ENCODE data around the gene SLC12A4. TPM values are rescaled to one million over a fixed set of nuclear protein-coding genes. Genes with fewer than 3 reads are reported as not detected.
A peak's percentile ranks its signal among the peaks of the same experiment; 100 is the strongest.
"Not testable (repeated sequence)": the region's sequence is repeated elsewhere in the genome, so short reads cannot be mapped to it uniquely, and the experiment has no call there.

The SLC12A4 gene
- total RNA-seq, result 10 to 100 TPM; 43.9 to 48.7 TPM

DNA sequence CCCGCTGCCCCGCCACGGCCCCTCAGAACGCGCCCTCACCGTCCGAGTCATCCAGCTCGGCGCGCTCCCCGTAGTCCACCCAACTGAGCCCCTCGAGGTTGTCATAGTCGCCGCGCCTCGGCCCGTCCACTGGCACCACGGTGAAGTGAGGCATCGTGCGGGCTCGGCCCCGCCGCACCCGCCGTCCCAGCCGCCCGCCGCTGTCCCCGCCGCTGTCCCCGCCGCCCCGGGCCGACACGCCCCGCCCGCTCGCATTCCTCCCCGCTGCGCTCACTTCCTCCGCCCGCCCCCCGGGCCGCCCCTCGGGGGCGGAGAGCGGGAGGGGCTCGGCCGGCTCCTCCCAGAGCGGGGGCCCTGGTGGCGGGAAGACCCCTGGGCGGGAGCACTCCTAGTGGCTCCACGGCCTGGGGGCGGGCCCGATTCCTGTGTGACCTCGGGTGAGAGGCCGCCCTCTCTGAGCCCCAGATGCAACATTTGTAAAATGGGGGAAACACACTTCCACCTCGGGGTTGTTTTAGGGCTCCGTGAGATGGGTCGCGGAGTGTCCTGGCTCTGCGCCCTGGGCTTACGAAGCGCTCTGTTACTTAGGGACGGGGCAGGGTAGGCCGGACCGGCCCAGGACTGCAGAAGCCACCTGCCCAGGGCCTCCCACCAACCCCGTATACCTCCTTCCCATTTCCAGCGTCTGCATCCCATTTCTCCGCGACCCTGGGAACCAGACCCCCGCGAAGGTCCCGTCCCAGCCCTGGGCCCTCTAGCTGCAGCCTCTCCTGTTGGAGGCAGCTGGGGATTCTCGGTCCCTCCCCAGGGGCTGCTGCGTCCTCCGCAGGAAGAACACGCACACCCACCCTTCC is at the start of gene SLC12A4:
Gene SLC12A4 (minus strand): TSS at position 238 of the 854 bp plus-strand sequence. CDS start 84 bp downstream, at position 154.
- Mint-ChIP-seq H3K9me3 (no peaks in the 10 kb centered on the region), H3K27ac (peak within 1 kb of the TSS; percentile 99), H3K27me3 (no peaks in the 10 kb centered on the region), H3K4me3 (peak within 1 kb of the TSS; percentile 100), H3K36me3 (peaks cover 1% of the 10 kb centered on the region), H3K4me1 (peaks cover 22% of the 10 kb centered on the region)
- peak; percentile 96 for DNase-seq
- POLR2A ChIA-PET, result interaction anchor here (0.6 to 4.0 kb wide), 13 partner anchors 13 to 301 kb away, joined by 3 to 27 read pairs (median 3); partner anchors contain the start of gene PSMB10
- ATAC-seq (ENCODE audit: low read depth), result peak; percentile 91

DNA sequence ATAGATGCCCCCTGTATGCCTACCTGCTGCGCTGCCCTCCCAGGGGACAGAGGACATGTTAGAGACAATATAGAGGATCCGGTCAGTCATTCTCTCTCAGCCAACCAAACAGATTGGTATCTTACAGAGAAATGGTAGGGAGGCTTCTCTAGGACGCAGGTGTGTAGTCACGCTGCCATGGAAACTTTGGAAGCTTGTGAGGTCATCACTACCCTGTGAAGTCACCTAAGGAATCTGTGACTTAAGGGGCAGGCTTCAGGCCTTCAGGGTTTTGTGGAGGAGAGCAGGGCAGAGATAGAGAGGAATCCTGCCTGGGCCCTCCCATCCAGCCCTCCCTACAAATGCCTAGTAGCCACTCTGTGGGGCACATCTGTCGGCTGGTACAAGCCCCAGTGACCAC is 47.2 kb upstream of the SLC12A4 start, which contains the start of gene DPEP2NB:
Gene DPEP2NB (minus strand): TSS at position 231 of the 400 bp plus-strand sequence. CDS start 141 bp downstream, at position 90.
- Mint-ChIP-seq H3K27me3 (no peaks in the 10 kb centered on the region), H3K27ac (no peak within 1 kb of the TSS), H3K4me1 (peaks cover 8% of the 10 kb centered on the region), H3K36me3 (peaks cover 3% of the 10 kb centered on the region), H3K4me3 (no peak within 1 kb of the TSS), H3K9me3 (no peaks in the 10 kb centered on the region)
- no peak for DNase-seq
- ATAC-seq (ENCODE audit: low read depth), result no peak
- POLR2A ChIA-PET, result interaction anchor here (2.2 kb wide), 1 partner anchor 17 kb away, joined by 5 read pairs; the partner anchor contains the start of gene DPEP2

DNA sequence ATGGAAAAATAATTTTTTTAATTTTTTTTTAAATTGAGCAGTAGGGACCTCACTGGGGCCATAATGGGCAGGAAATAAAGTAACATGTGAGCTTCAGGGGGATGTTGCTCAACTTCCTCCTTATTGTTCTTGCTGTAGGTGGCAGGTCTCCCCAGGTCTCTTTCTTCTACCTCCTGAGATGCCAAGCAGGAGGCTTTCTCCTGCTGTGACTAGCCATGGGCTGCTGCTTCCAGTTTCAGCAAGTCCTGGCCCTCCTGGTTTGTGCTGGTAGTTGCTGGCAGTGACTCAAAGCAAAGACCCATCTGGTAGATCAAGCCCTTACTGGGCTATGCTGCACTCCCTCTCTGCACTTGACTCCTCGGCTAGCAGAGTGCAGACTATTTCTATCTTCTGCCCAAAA is 45.0 kb upstream of the SLC12A4 start:
- no peaks in the 10 kb centered on the region for H3K27me3 Mint-ChIP-seq
- ATAC-seq (ENCODE audit: low read depth), result peak; percentile 85
- peak overlapping the region; percentile 88 for H3K27ac Mint-ChIP-seq
- DNase-seq, result no peak
- POLR2A ChIA-PET, result interaction anchor here (0.6 to 2.3 kb wide), 5 partner anchors 10 to 77 kb away, joined by 3 to 14 read pairs (median 3); partner anchors contain the start of genes DDX28, DUS2 and PSMB10
- peaks cover 10% of the 10 kb centered on the region for H3K4me1 Mint-ChIP-seq
- no peak overlapping the region for H3K4me3 Mint-ChIP-seq
- H3K9me3 Mint-ChIP-seq, result no peaks in the 10 kb centered on the region
- no peaks in the 10 kb centered on the region for H3K36me3 Mint-ChIP-seq

- H3K4me3 Mint-ChIP-seq; POLR2A ChIA-PET; H3K27me3 Mint-ChIP-seq; H3K27ac Mint-ChIP-seq; H3K36me3 Mint-ChIP-seq; DNase-seq; ATAC-seq (ENCODE audit: low read depth); H3K9me3 Mint-ChIP-seq: not testable (repeated sequence)
- H3K4me1 Mint-ChIP-seq, result peaks cover 19% of the 10 kb centered on the region
Observed at GRCh38 chr16:68009872-68010271, 41.4 kb upstream of the SLC12A4 start.

- ATAC-seq (ENCODE audit: low read depth) (no peak), DNase-seq (no peak)
- Mint-ChIP-seq H3K36me3 (no peaks in the 10 kb centered on the region), H3K4me1 (peaks cover 20% of the 10 kb centered on the region), H3K27ac (no peak overlapping the region), H3K4me3 (no peak overlapping the region), H3K9me3 (no peaks in the 10 kb centered on the region), H3K27me3 (no peaks in the 10 kb centered on the region)
- POLR2A ChIA-PET, result interaction anchor here (1.6 kb wide), 1 partner anchor 10 kb away, joined by 5 read pairs; the partner anchor contains the start of gene DPEP2
Observed at GRCh38 chr16:68009157-68009735, 40.8 kb upstream of the SLC12A4 start.

- Mint-ChIP-seq H3K4me3 (peak overlapping the region; percentile 4), H3K36me3 (no peaks in the 10 kb centered on the region), H3K4me1 (peaks cover 12% of the 10 kb centered on the region), H3K9me3 (no peaks in the 10 kb centered on the region), H3K27me3 (no peaks in the 10 kb centered on the region), H3K27ac (peak overlapping the region; percentile 81)
- POLR2A ChIA-PET, result interaction anchor here (0.8 to 8.9 kb wide), 4 partner anchors 8 to 39 kb away, joined by 3 to 76 read pairs (median 3); partner anchors contain the start of genes DDX28 and DUS2
- no peak for DNase-seq
- ATAC-seq (ENCODE audit: low read depth), result peak; percentile 92
Observed at GRCh38 chr16:68005786-68006286, 37.4 kb upstream of the SLC12A4 start.

DNA sequence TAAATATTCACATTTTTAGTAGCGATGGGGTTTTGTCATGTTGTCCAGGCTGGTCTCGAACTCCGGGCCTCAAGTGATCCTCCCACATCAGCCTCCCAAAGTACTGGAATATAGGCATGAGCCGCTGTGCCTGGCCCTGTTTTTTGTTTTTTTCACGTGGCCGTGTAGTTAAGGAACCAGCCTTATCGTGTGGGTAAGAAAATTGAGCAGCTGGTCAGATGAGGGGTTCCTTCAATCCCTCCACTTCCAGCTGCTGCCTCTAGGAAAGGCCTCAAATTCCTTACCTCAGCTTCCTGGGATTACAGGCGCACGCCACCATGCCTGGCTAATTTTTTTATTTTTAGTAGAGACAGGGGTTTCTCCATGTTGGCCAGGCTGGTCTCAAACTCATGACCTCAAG is 36.8 kb upstream of the SLC12A4 start:
- POLR2A ChIA-PET, result interaction anchor here (0.9 to 8.9 kb wide), 3 partner anchors 7 to 17 kb away, joined by 3 to 76 read pairs (median 3); partner anchors contain the start of genes DDX28 and DUS2
- ATAC-seq (ENCODE audit: low read depth) (no peak), DNase-seq (no peak)
- H3K4me1 Mint-ChIP-seq, result peaks cover 17% of the 10 kb centered on the region
- peak overlapping the region; percentile 81 for H3K27ac Mint-ChIP-seq
- H3K9me3 Mint-ChIP-seq, result no peaks in the 10 kb centered on the region
- H3K36me3 Mint-ChIP-seq, result no peaks in the 10 kb centered on the region
- no peak overlapping the region for H3K4me3 Mint-ChIP-seq
- H3K27me3 Mint-ChIP-seq, result no peaks in the 10 kb centered on the region

DNA sequence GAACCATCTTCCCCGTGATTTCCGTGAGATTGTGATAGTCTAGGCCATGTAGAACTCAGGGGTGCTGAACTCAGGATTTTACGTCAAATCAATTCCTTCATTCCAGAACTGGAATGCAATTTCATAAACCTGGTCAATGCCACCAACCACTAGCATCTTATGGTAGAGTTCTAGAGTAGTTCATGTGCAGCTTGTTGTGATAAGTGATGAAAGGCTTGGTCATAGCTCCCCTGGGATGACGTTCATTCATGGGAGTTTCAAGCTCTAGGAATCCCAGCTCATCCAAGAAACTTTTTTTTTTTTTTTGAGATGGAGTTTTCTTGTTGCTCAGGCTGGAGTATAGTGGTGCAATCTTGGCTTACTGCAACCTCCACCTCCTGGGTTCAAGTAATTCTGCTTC is 34.6 kb upstream of the SLC12A4 start:
- DNase-seq, result no peak
- POLR2A ChIA-PET, result interaction anchor here (0.7 to 8.9 kb wide), 3 partner anchors 20 to 234 kb away, joined by 3 to 76 read pairs (median 4); partner anchors contain the start of genes DDX28 and DUS2
- H3K27ac Mint-ChIP-seq, result no peak overlapping the region
- no peaks in the 10 kb centered on the region for H3K27me3 Mint-ChIP-seq
- H3K4me1 Mint-ChIP-seq, result peaks cover 32% of the 10 kb centered on the region
- no peaks in the 10 kb centered on the region for H3K9me3 Mint-ChIP-seq
- no peak overlapping the region for H3K4me3 Mint-ChIP-seq
- H3K36me3 Mint-ChIP-seq, result no peaks in the 10 kb centered on the region
- ATAC-seq (ENCODE audit: low read depth), result no peak

DNA sequence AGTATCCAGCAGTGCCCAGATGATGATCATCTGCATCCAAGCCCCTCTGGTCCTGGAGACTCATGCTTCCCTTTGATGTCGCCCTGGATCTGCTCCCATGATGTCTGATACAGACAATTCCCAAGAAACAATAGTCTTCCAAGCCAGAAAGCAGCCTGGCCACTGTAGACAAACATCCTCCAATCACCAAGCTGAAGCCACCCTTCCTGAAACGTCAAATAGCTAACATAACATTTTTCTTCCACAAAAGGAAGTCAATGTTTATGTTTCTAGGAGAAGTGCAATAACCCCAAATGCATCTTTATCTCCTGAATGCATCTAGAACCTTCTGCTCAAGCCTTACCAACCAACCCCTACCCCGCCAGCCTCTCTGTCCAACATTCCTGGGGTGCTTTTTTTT is 32.0 kb upstream of the SLC12A4 start:
- POLR2A ChIA-PET, result interaction anchor here (0.7 to 8.9 kb wide), 4 partner anchors 22 to 82 kb away, joined by 3 to 76 read pairs (median 4); partner anchors contain the start of genes DDX28, DUS2 and SLC12A4
- no peak for ATAC-seq (ENCODE audit: low read depth)

GRCh38 chr16:67999985-68000384 is 31.5 kb upstream of the SLC12A4 start:
- no peak for DNase-seq
- H3K9me3 Mint-ChIP-seq, result peaks cover 3% of the 10 kb centered on the region

More for the DNA sequence above, 32.0 kb upstream of the SLC12A4 start:
- peaks cover 3% of the 10 kb centered on the region for H3K9me3 Mint-ChIP-seq
- DNase-seq, result no peak
- H3K4me1 Mint-ChIP-seq, result peaks cover 27% of the 10 kb centered on the region
- peaks cover 8% of the 10 kb centered on the region for H3K36me3 Mint-ChIP-seq
- no peaks in the 10 kb centered on the region for H3K27me3 Mint-ChIP-seq
- peak overlapping the region; percentile 87 for H3K27ac Mint-ChIP-seq
- H3K4me3 Mint-ChIP-seq, result no peak overlapping the region

GRCh38 chr16:67998779-67999688 is 30.6 kb upstream of the SLC12A4 start, which contains the start of gene DPEP2:
TSS of gene DPEP2 (minus strand) at chr16:67999484. CDS start at chr16:67993212, 6,272 bp downstream.
- Mint-ChIP-seq H3K4me3 (peak within 1 kb of the TSS; percentile 58), H3K4me1 (peaks cover 31% of the 10 kb centered on the region), H3K27ac (peak within 1 kb of the TSS; percentile 87)
- not testable (repeated sequence) for H3K9me3 Mint-ChIP-seq, H3K27me3 Mint-ChIP-seq, H3K36me3 Mint-ChIP-seq
- peak; percentile 92 for ATAC-seq (ENCODE audit: low read depth)
- DNase-seq, result peak; percentile 65
- POLR2A ChIA-PET, result interaction anchor here (0.7 to 8.9 kb wide), 22 partner anchors 9 to 312 kb away, joined by 3 to 76 read pairs (median 5); partner anchors contain the start of genes DDX28, DPEP2NB, DUS2 and NFATC3

More at GRCh38 chr16:67999985-68000384, 31.5 kb upstream of the SLC12A4 start:
- Mint-ChIP-seq H3K4me3 (peak overlapping the region; percentile 58), H3K36me3 (peaks cover 8% of the 10 kb centered on the region), H3K27ac (peak overlapping the region; percentile 87), H3K27me3 (no peaks in the 10 kb centered on the region), H3K4me1 (peaks cover 30% of the 10 kb centered on the region)
- ATAC-seq (ENCODE audit: low read depth), result peak; percentile 8
- POLR2A ChIA-PET, result interaction anchor here (0.7 to 8.9 kb wide), 5 partner anchors 23 to 87 kb away, joined by 3 to 76 read pairs (median 5); partner anchors contain the start of genes DDX28, DUS2 and SLC12A4
